Stimulated activated memory B cell treated with anti-CD40 and anti-IgM and Interleukin-4, amounts not matched to agents 10 μg/mL and 1 μg/mL and 100 μg/mL, for 72 hours (primary cell): Measurements from ENCODE around the gene IGSF9.

Experiments used
- ATAC-seq: fragments of 150-1000 bp; cut with Tn5 transposase; 2 replicates; pipeline ENCODE4 v1.10.0; 2021
- H3K27ac Mint-ChIP-seq: one replicate; pipeline ENCODE4 v1.8.0; 2022; ENCODE audit warnings: mild to moderate bottlenecking, mixed read lengths
- H3K27me3 Mint-ChIP-seq: one replicate; pipeline ENCODE4 v1.8.0; 2022; ENCODE audit warnings: mixed read lengths
- H3K36me3 Mint-ChIP-seq: one replicate; pipeline ENCODE4 v1.8.0; 2022; ENCODE audit warnings: mixed read lengths
- H3K4me1 Mint-ChIP-seq: one replicate; pipeline ENCODE4 v1.8.0; 2022; ENCODE audit warnings: mixed read lengths
- H3K4me3 Mint-ChIP-seq: one replicate; pipeline ENCODE4 v1.8.0; 2022; ENCODE audit warnings: mild to moderate bottlenecking, moderate library complexity, mixed read lengths
- H3K9me3 Mint-ChIP-seq: one replicate; pipeline ENCODE4 v1.8.0; 2022; ENCODE audit warnings: mixed read lengths

IGSF9 gene

GRCh38 chr1:159924025-159924790 lies 21.2 kb downstream of the IGSF9 start:
- Mint-ChIP-seq H3K36me3 (peaks cover 35% of the 10 kb centered on the region), H3K4me3 (peak overlapping the region; percentile 95), H3K9me3 (no peaks in the 10 kb centered on the region), H3K27ac (peak overlapping the region; percentile 96), H3K27me3 (peaks cover 6% of the 10 kb centered on the region), H3K4me1 (peaks cover 65% of the 10 kb centered on the region)
- ATAC-seq, result peak; percentile 32

- Mint-ChIP-seq H3K4me3 (peak overlapping the region; percentile 95), H3K27me3 (no peaks in the 10 kb centered on the region), H3K27ac (peak overlapping the region; percentile 96), H3K36me3 (peaks cover 41% of the 10 kb centered on the region), H3K9me3 (no peaks in the 10 kb centered on the region), H3K4me1 (peaks cover 67% of the 10 kb centered on the region)
- peak; percentile 69 for ATAC-seq
Measured at GRCh38 chr1:159923203-159924024, 22.0 kb downstream of the IGSF9 start.

GRCh38 chr1:159922511-159923202 lies 22.8 kb downstream of the IGSF9 start:
- no peak for ATAC-seq
- no peaks in the 10 kb centered on the region for H3K9me3 Mint-ChIP-seq
- peaks cover 48% of the 10 kb centered on the region for H3K36me3 Mint-ChIP-seq
- H3K27ac Mint-ChIP-seq, result peak overlapping the region; percentile 96
- no peaks in the 10 kb centered on the region for H3K27me3 Mint-ChIP-seq
- H3K4me3 Mint-ChIP-seq, result peak overlapping the region; percentile 95
- H3K4me1 Mint-ChIP-seq, result peaks cover 75% of the 10 kb centered on the region

DNA sequence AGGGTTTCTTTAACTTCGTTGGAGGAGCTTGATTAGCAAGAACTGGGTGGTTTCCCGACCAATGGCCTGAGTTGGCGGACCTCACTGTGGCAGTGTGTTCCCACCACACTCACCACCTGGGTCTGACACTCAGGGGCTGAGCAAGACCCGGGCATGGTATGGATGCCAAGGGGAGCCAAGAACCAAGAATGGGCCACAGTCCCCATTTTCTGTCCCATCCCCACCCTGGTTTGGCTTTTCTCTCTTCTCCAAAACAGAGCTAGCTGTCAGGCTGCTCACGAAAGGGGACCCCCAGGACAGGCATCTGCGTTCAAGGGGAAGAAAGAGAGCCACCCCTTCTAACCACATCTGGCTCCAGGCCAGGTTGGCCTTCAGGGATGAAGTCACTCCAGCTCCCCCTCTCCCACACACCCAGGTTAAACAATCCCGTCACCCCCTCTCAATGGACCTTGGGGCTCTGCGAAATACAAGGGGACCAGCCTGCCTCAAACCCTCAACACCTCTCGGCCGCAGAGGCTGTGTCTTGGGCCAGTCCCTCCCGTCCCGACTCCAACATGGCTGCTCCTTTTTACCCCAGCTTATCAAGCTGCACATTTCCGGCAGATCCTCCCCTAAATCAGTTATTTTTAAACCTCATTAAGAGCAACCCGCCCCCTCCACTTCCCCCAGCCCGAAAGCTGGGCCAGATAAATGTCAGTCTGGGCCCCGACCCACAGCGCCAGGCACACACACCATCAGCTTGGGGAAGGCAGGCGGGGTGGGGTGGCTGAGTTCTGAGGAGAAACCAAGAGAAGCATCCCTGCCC lies 23.5 kb downstream of the IGSF9 start:
- Mint-ChIP-seq H3K4me1 (peaks cover 76% of the 10 kb centered on the region), H3K27ac (peak overlapping the region; percentile 96), H3K9me3 (no peaks in the 10 kb centered on the region), H3K27me3 (no peaks in the 10 kb centered on the region), H3K36me3 (peaks cover 54% of the 10 kb centered on the region), H3K4me3 (peak overlapping the region; percentile 95)
- ATAC-seq, result peak; percentile 47

DNA sequence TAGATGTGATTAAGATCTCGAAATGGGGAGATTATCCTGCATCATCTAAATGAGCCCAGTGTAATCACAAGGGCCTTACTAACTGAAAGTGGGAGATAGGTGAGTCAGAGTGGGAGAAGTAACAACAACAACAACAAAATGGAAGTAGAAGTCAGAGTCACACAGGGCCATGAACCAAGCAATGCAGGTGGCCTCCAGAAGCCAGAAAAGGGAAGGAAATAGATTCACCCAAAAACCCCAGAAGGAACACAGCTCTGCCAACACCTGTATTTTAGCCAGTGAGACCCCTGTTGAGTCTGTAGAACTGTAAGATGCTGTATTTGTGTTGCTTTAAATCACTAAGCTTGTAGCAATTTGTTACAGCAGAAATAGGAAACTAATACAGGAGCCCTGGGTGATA lies 24.2 kb downstream of the IGSF9 start:
- Mint-ChIP-seq H3K9me3 (no peaks in the 10 kb centered on the region), H3K4me1 (peaks cover 74% of the 10 kb centered on the region), H3K36me3 (peaks cover 59% of the 10 kb centered on the region), H3K27ac (peak overlapping the region; percentile 96), H3K4me3 (peak overlapping the region; percentile 95), H3K27me3 (no peaks in the 10 kb centered on the region)
- peak; percentile 56 for ATAC-seq

- Mint-ChIP-seq H3K4me1 (peaks cover 74% of the 10 kb centered on the region), H3K27me3 (no peaks in the 10 kb centered on the region), H3K4me3 (peak overlapping the region; percentile 95), H3K27ac (peak overlapping the region; percentile 96), H3K36me3 (peaks cover 65% of the 10 kb centered on the region), H3K9me3 (no peaks in the 10 kb centered on the region)
- no peak for ATAC-seq
Measured at GRCh38 chr1:159920651-159921050, 24.8 kb downstream of the IGSF9 start.

DNA sequence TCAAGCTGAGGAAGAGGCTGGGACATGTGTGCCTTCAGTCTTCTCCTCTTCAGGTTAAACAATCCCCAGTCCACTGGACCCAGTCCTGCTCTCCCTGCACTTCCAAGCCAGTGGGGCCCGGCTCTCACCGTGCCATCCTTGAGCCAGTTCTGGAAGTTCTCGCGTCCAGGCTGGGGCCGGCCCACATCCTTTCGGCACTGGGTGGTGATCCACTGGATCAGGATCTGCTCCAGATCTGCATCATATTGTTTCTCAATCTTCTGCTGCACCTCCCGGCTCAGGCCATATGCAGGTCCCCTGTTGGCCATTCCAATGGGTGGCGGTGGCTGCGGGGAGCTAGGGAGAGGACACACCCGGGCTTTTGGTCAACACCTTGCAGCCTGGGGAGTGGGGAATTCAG lies 25.2 kb downstream of the IGSF9 start:
- peaks cover 66% of the 10 kb centered on the region for H3K36me3 Mint-ChIP-seq
- ATAC-seq, result no peak

GRCh38 chr1:159919236-159919865 lies 26.1 kb downstream of the IGSF9 start:
- no peak for ATAC-seq
- Mint-ChIP-seq H3K9me3 (no peaks in the 10 kb centered on the region), H3K4me3 (no peak overlapping the region), H3K36me3 (peaks cover 70% of the 10 kb centered on the region), H3K4me1 (peaks cover 80% of the 10 kb centered on the region), H3K27ac (peak overlapping the region; percentile 96), H3K27me3 (no peaks in the 10 kb centered on the region)

More for the DNA sequence above, 25.2 kb downstream of the IGSF9 start:
- H3K27ac Mint-ChIP-seq, result peak overlapping the region; percentile 96
- H3K4me1 Mint-ChIP-seq, result peaks cover 75% of the 10 kb centered on the region
- no peaks in the 10 kb centered on the region for H3K27me3 Mint-ChIP-seq
- H3K4me3 Mint-ChIP-seq, result peak overlapping the region; percentile 95
- no peaks in the 10 kb centered on the region for H3K9me3 Mint-ChIP-seq

DNA sequence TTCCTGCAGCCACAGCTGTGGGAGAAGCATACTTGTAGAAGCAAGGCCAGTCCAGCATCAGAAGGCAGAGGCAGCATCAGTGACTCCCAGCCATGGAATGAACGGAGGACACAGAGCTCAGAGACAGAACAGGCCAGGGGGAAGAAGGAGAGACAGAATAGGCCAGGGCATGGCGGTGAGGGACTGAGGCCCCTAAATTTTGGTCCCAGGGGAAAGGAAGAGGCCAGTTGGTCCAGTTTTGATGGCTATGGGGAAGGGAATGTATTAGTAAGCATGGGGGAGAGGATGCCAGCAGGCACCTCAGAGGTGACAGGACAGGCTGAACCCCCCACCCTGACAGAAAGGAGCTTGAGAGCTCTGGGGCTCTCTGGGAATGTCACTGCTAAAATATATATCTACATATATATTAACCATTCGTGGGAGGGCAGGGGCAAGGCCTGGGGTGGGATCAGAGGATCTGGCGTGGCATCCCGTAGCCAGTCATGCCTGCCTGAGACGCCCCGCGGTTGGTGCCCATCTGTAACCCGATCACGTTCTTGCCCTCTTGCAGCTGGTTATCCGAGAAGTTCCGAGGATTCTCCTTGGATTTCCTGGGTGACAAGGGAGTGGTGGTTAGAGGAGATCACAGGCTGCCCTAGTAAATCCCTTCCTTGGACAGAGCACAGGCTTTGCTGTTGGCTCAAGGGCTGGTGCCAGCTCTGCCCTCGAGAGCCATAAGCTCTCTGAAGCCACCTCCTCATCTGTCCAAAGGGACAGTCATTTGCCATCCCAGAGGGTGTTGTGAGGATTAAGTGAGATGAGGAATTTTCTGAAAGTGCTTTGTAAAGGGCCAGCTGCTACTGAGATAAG lies 26.8 kb downstream of the IGSF9 start:
- peaks cover 82% of the 10 kb centered on the region for H3K4me1 Mint-ChIP-seq
- no peaks in the 10 kb centered on the region for H3K9me3 Mint-ChIP-seq
- no peak overlapping the region for H3K4me3 Mint-ChIP-seq
- H3K27me3 Mint-ChIP-seq, result no peaks in the 10 kb centered on the region
- peak overlapping the region; percentile 96 for H3K27ac Mint-ChIP-seq
- no peak for ATAC-seq
- H3K36me3 Mint-ChIP-seq, result peaks cover 69% of the 10 kb centered on the region

DNA sequence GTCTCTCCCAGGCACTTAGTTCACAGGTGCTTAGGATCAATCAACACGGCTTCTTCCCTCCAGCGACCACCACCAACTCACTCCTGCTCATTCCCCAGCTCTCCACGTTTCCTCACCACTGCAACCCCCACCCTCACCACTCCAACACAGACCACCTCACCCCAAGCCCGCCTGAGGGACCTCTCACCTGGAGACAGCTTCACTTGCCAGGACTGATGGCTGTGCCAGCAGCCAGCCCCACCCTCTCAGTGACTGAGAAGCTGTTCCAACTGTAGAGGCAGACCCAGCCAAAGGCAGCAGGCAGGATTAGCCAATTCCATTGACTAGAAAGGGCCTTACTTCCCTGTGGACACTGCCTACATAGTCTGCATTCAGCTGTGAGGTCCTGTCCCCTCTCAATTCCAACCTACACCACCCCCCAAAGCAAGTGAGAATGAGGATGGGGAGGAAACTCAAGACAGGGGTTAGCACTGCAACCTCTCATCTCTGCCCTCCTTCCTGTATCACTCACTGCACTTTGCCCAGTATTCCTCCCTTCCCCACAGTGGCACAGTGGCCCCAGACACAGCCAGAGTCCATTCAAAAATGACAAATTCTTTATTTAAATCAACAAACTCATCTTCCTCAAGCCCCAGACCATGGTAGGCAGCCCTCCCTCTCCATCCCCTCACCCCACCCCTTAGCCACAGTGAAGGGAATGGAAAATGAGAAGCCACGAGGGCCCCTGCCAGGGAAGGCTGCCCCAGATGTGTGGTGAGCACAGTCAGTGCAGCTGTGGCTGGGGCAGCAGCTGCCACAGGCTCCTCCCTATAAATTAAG lies 27.7 kb downstream of the IGSF9 start:
- Mint-ChIP-seq H3K4me3 (no peak overlapping the region), H3K27me3 (no peaks in the 10 kb centered on the region), H3K9me3 (no peaks in the 10 kb centered on the region), H3K36me3 (peaks cover 61% of the 10 kb centered on the region), H3K4me1 (peaks cover 82% of the 10 kb centered on the region), H3K27ac (peak overlapping the region; percentile 96)
- no peak for ATAC-seq

DNA sequence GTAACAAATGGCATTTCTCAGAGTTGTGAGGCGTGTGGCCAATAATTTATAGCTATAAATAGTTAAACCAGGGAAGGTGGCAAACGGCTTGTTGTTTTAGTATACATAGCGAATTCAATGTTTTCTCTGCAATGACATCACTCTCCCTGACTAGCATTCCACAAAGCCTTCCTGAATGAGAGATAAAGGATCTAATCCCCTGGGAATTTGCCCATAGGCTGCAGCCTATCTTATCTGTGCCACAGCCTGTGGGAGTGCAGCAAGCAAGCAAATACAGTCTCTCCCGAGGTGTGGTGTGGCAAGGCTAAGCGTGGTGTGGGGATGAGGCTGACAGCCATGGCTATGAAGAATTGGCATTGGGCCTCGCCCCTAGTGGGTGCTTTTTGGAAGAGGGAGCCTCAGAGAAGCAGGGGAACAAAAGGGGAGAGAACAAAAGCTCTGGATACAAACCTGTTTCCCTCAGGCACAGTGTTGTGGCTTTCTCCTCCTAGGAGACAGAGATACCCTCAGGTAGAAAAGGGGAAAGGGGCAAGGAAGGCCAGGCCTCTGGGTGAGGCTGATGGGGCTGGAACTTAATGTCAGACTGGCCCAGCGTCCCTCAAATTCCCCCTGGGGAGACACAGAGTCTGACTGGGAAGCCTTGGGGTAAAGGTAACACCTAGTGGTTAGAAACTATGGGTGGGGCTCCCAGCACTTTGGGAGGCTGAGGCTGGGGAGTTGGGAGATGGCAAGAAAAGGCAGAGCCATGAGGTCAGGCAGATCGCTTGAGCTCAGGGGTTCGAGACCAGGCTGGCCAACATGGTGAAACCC lies 29.0 kb downstream of the IGSF9 start:
- peak overlapping the region; percentile 43 for H3K27ac Mint-ChIP-seq

DNA sequence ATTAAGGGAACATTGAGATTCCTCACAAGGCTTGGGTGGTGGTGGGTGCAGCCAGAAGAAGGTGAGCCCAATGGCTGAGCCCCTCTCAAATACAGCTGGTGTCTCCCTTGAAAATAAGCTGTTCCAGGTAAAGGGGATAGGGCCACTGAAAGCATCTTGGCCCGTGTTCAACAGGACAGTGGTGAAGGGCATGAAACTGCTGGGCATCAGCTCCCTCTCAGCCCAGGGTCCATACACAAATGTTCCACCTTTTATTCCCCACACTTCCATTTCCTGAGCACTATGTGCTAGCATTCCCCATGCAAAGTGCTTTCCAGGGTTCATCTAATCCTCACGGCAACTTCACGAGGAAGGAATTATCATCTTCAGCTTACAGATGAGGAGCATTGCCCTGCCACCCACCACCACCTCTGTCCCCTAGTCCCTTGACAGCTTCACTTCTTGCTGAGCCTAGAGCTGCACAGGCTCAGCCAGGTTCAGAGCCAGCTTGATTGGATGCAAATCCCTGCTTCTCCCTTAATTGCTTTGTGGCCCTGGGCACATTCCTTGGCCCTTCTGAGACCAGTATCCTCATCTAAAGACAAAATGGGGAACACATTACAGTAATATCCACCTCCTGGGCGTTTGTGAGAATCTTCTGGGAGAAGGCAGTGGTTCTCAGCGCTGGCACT lies 29.7 kb downstream of the IGSF9 start:
- no peaks in the 10 kb centered on the region for H3K9me3 Mint-ChIP-seq
- H3K4me3 Mint-ChIP-seq, result no peak overlapping the region
- ATAC-seq, result no peak
- H3K36me3 Mint-ChIP-seq, result peaks cover 57% of the 10 kb centered on the region
- H3K27me3 Mint-ChIP-seq, result no peaks in the 10 kb centered on the region
- H3K4me1 Mint-ChIP-seq, result peaks cover 82% of the 10 kb centered on the region
- H3K27ac Mint-ChIP-seq, result peak overlapping the region; percentile 43

More for the DNA sequence above, 29.0 kb downstream of the IGSF9 start:
- Mint-ChIP-seq H3K4me1 (peaks cover 82% of the 10 kb centered on the region), H3K36me3 (peaks cover 60% of the 10 kb centered on the region), H3K9me3 (no peaks in the 10 kb centered on the region), H3K4me3 (no peak overlapping the region), H3K27me3 (no peaks in the 10 kb centered on the region)
- no peak for ATAC-seq
